Activated naive CD8-positive, alpha-beta T cell treated with anti-CD3 and anti-CD28 coated beads for 36 hours (primary cell): ENCODE results near the gene ABCA4. TPM values are rescaled to one million over a fixed set of nuclear protein-coding genes. Genes with fewer than 3 reads are reported as not detected.

Experiments
- DNase-seq: peaks from one replicate; pipeline ENCODE4 v3.0.0; 2021
- H3K27ac Mint-ChIP-seq: one replicate; pipeline ENCODE4 v1.8.0; 2022; ENCODE audit warnings: mild to moderate bottlenecking, moderate library complexity, mixed read lengths
- H3K27me3 Mint-ChIP-seq: one replicate; pipeline ENCODE4 v1.8.0; 2022; ENCODE audit warnings: mild to moderate bottlenecking, mixed read lengths
- H3K36me3 Mint-ChIP-seq: one replicate; pipeline ENCODE4 v1.8.0; 2021; ENCODE audit warnings: mild to moderate bottlenecking, mixed read lengths
- H3K4me1 Mint-ChIP-seq: one replicate; pipeline ENCODE4 v1.8.0; 2021; ENCODE audit warnings: mixed read lengths
- H3K4me3 Mint-ChIP-seq: one replicate; pipeline ENCODE4 v1.8.0; 2022; ENCODE audit warnings: mild to moderate bottlenecking, moderate library complexity, mixed read lengths
- H3K9me3 Mint-ChIP-seq: one replicate; pipeline ENCODE4 v1.8.0; 2022; ENCODE audit warnings: mixed read lengths
- total RNA-seq, 2 experiments: library from RNA; stranded (reverse); gene quantifications; one replicate each; pipeline ENCODE4 v1.2.3, GENCODE V29; 2021

Gene ABCA4
- total RNA-seq, 2 experiments from 2014 or later = not detected

DNA sequence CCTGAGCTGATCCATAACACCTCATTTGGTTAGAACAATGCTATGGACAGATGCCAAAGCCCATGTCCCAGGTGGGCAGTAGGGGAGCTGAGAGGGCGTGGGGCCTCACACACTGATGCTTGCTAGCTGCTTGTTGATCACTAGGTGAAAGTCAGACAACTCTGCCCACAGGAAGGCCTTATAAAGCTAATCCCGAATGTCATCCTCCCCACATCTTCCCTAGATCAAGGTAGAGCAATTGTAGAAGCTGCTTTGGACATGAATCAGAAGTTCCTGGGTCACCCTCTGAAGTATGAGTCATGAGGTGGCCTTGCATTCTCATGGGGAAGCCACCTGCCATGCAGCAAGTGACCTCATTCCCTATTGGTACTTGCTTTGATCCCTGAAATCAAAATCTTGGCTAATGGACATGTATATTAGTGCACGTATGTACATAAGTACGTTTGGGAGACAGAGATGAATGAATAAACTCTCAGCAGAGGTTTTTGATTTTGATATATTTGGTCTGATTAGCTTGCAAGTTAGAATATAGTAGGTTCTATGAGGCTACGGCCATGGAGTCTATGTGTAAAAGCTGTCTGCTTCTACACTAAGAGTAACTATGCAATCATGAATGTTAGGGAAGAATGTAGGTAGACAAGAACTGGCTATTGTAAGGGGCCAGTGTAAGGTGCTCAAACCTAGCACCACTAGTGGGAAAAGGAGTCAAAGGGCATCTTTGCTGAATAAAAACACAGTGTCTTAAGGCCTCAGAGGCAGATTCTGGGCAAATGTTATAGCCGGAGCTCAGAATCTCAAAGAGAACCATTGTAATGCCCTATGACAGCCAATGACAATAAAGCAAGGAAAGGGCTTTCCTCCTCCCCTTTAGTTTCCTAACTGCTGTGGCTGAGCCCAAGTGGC, 52.6 kb downstream of the ABCA4 start:
- no peak for DNase-seq
- H3K4me1 Mint-ChIP-seq = peaks cover 9% of the 10 kb centered on the region
- H3K9me3 Mint-ChIP-seq = no peaks in the 10 kb centered on the region
- H3K4me3 Mint-ChIP-seq = no peak overlapping the region
- no peaks in the 10 kb centered on the region for H3K36me3 Mint-ChIP-seq
- no peak overlapping the region for H3K27ac Mint-ChIP-seq
- H3K27me3 Mint-ChIP-seq = no peaks in the 10 kb centered on the region

DNA sequence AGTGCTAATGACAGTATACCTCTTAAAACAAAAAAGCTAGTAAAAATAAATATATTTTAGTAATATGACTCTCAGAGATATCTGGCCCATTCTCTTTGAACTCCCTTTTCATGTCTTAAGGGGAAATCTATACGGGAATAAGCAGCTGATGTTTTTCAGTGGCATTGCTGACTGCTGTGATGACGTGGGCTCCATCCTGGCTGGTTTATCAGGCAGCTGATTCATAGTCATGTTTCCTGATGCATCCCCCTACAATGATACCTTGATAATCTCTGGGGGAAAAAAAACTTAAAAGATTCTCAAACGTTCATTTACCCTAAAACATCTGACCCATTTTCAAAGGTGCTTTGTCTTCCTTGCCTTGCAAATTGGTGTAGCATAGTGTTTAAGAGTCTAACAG, 53.8 kb downstream of the ABCA4 start:
- H3K9me3 Mint-ChIP-seq = no peaks in the 10 kb centered on the region
- H3K36me3 Mint-ChIP-seq = no peaks in the 10 kb centered on the region
- no peak overlapping the region for H3K27ac Mint-ChIP-seq

DNA sequence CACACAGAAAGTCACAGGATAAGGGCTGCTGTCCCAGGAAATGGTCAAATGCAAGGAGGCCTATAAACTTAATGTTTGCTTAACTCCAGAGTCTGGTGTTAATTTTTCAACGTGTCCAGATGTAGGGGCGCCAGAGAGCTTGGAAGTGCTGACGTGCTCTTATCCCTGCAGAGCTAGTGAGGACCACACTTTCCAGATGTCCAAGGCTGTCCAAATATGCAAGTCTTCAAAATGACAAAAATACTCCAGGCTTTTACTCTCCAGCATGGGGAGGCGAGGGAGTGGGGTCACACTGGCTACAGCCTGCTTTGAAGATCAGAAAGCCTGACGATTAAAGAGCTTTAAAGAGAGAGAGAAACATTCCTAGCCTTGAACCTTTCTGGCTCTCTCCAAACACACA, 57.6 kb downstream of the ABCA4 start:
- no peak for DNase-seq
- Mint-ChIP-seq H3K4me1 (no peaks in the 10 kb centered on the region), H3K4me3 (no peak overlapping the region), H3K27ac (no peak overlapping the region), H3K9me3 (no peaks in the 10 kb centered on the region), H3K36me3 (no peaks in the 10 kb centered on the region), H3K27me3 (peaks cover 11% of the 10 kb centered on the region)

More for the DNA sequence above, 53.8 kb downstream of the ABCA4 start:
- no peak for DNase-seq
- Mint-ChIP-seq H3K4me3 (no peak overlapping the region), H3K4me1 (peaks cover 2% of the 10 kb centered on the region), H3K27me3 (no peaks in the 10 kb centered on the region)

DNA sequence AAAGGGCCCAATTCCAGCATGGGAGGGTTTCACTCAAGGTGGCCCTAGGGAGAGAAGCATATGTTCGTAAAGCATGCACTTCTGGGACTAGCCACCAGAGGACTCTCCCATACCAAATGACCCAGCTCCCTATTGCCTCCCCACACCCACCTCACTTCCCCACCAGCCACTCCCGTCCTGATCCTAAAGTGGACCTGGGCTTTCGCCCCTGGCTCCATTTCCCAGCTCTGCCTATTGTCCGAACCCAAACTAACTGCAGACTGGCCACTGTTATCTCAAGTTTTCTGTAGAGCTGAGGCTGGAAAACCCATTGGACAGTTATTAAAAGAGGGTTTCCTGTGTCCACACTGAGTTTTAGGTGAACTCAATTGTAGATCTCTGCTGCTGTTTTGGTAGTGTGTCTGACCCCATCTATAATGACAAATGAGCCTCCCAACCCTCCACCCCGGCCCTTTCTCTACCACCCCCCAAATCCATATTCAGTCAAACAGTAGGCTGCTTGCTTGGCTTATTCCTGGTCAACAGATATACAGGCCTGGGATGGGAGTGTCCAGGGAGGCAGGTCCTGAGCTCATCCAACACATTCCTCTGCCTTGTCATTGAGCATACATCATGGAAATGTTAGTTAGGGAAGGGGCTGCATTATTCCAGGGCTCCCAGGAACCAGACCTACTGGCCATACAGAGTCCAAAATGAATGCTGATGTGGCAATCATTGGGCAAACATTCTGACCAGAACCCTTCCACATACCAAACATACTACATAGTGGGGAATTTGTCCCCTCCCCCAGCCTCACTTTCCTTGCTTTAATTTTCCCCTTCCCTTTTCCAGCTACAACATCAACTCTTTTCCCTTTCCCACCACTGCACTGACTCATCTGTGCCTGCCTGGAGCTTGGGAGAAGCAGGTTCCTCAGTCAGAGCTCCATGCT, 59.2 kb downstream of the ABCA4 start:
- Mint-ChIP-seq H3K9me3 (no peaks in the 10 kb centered on the region), H3K4me3 (no peak overlapping the region), H3K27ac (no peak overlapping the region), H3K27me3 (peaks cover 11% of the 10 kb centered on the region), H3K4me1 (no peaks in the 10 kb centered on the region), H3K36me3 (no peaks in the 10 kb centered on the region)
- DNase-seq = peak; percentile 31

DNA sequence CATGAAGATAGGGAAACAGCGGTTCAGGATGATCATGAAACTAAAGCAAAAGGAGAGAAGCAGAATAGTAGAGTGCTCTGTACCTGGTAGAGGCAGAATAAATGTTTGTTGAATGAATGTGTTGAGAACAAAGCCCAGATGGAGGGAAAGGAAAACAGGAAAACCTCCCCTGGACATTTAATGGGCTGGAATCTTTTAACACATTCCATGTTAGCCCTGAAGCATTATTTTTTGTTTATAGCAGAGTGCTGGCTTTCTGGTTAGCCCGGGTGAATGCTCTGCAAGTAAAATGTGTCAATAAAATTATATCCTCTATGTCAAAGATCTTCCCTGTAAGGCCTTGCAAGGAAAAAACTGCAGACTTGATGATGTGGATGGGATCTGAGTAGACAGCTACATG, 60.2 kb downstream of the ABCA4 start:
- no peak for DNase-seq
- no peak overlapping the region for H3K4me3 Mint-ChIP-seq
- H3K9me3 Mint-ChIP-seq = no peaks in the 10 kb centered on the region
- no peaks in the 10 kb centered on the region for H3K36me3 Mint-ChIP-seq
- no peaks in the 10 kb centered on the region for H3K4me1 Mint-ChIP-seq
- no peak overlapping the region for H3K27ac Mint-ChIP-seq
- peaks cover 11% of the 10 kb centered on the region for H3K27me3 Mint-ChIP-seq

DNA sequence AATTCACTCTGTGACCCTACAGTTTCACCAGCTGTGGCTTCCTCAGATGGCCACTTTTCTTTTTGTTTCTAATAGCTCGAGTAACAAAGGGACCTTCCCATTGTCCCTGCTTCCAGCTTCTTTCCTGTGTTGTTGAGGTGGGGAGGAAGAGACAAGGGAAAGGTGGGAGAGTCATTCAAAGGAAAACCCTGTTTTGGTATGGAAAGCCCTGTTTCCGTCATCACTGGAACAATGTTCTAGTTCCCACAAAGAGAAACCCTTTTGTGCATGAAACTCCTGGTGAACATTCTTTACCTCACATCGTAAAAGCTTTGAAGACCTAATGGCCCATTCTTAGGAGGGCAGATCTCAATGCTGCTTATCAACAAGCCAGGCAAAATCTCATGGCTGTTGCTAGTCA, 62.2 kb downstream of the ABCA4 start:
- Mint-ChIP-seq H3K4me3 (no peak overlapping the region), H3K4me1 (no peaks in the 10 kb centered on the region), H3K27ac (no peak overlapping the region), H3K36me3 (no peaks in the 10 kb centered on the region), H3K27me3 (peaks cover 17% of the 10 kb centered on the region), H3K9me3 (no peaks in the 10 kb centered on the region)
- DNase-seq = no peak

DNA sequence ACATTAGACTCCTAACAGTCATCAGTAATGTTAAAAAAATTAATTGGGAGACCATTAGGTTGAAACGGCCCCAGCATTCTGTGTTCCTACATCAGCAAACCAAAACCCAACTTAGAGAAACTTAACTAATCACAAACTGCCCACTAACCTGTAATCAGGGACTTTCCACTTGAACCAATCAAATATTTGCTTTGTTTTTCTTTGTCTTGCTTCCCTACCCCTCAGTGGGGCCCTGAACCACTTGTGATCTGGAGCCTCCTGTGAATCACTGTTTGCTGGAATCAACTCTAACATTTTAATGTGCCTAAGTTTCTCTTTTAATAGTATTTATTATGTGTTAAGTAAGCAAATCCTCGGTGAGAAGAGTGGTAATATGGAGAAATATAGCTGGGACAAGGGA, 64.0 kb downstream of the ABCA4 start:
- Mint-ChIP-seq H3K4me1 (peaks cover 2% of the 10 kb centered on the region), H3K27ac (no peak overlapping the region), H3K36me3 (no peaks in the 10 kb centered on the region), H3K4me3 (no peak overlapping the region), H3K9me3 (no peaks in the 10 kb centered on the region), H3K27me3 (peaks cover 17% of the 10 kb centered on the region)
- no peak for DNase-seq

DNA sequence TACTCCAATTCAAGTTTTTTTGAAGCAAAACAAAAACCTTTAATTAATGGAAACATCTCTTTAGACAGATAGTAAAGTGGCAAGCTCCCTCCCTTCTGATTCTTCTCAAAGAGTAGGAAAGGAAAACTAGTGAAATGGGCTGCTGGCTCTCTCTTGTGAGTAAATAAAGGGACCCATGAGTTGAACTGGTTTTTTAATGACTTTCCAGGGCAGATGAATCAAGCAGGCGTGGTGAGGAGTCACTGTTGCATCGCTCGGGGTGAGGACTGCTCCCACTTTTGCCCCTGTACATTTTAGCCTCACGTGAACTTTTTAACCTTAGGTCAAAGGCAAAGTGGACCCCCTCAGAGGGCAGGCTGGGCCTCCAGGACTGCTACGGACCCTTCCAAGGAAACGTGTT, 64.8 kb downstream of the ABCA4 start:
- Mint-ChIP-seq H3K4me3 (no peak overlapping the region), H3K9me3 (no peaks in the 10 kb centered on the region), H3K27me3 (peaks cover 17% of the 10 kb centered on the region), H3K27ac (no peak overlapping the region), H3K4me1 (peaks cover 2% of the 10 kb centered on the region), H3K36me3 (no peaks in the 10 kb centered on the region)
- no peak for DNase-seq

DNA sequence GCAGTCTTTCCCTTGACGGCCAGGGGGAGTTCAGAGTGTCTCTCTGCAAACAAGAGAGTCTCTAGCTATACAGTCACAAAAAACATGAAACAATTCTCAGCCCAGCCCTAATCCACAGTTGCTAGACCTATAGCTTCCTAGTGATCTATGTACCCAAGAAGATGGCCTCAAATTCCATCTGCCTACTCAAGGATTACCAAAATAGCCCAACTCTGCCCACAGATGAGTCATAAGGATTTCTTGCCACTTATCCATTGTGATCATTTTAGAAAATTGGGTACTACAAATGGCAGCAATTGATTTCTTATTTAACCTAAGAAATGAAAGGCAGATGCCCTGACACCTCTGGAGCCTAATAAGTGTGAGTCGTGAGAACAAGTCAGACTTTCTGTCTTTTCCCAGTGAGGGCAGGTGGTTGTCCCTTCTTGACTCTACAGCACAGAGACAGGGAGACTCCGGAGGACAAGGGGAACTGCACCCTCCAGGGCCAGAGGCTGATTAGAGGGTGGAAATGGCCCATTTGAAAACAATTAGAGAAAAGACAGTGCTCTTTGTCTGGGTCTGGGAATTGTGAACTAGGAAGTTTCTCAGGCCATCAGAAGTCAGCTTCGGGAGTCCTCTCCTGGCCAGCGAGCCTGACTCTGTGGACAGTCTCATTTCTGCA, 65.4 kb downstream of the ABCA4 start:
- Mint-ChIP-seq H3K27me3 (peaks cover 12% of the 10 kb centered on the region), H3K27ac (no peak overlapping the region), H3K4me1 (peaks cover 2% of the 10 kb centered on the region), H3K36me3 (no peaks in the 10 kb centered on the region), H3K9me3 (no peaks in the 10 kb centered on the region), H3K4me3 (no peak overlapping the region)
- DNase-seq = no peak

DNA sequence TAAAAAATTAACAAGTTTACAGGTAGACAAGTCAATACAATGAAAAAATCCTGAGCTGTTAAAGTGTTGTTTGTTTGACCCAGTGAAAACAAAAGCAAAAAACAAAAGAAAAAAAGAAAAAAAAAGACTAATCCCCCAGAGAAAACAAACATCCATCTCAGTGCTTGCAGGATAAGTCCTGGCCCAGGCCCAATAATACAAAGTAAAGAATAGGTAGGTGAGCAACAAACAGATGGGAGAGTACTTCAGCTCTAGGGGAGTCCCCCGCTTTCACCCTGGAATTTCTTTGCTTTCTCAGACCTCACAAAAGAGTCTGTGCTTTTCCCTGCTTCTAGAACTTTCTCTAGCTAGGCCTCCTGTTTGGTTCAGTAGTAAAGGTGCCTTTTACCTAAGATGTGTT, 70.3 kb downstream of the ABCA4 start:
- DNase-seq = no peak
- Mint-ChIP-seq H3K9me3 (no peaks in the 10 kb centered on the region), H3K36me3 (no peaks in the 10 kb centered on the region), H3K27ac (no peak overlapping the region), H3K4me3 (no peak overlapping the region), H3K4me1 (peaks cover 5% of the 10 kb centered on the region), H3K27me3 (peaks cover 9% of the 10 kb centered on the region)

DNA sequence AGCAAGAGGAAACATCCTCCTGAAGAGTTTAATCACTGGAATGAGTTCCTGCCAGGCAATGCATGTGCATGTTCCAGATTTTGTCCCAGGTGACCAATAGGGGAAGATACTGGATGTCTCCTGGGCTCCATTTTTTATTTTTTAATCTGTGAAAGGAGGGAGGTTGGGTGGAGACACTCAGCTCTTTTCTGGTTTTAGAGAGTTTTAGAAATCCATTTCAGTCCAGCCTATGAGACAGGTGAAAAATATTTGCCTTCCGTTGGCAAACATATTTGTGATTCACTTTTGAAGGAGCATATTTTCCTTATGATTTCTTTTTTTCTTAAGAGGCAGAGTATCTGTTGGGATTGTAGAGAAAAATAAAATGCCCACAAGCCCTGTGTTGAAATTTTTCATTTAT, 70.7 kb downstream of the ABCA4 start:
- Mint-ChIP-seq H3K4me3 (no peak overlapping the region), H3K9me3 (no peaks in the 10 kb centered on the region), H3K27ac (no peak overlapping the region), H3K36me3 (no peaks in the 10 kb centered on the region), H3K4me1 (peaks cover 6% of the 10 kb centered on the region), H3K27me3 (peaks cover 13% of the 10 kb centered on the region)
- DNase-seq = no peak

DNA sequence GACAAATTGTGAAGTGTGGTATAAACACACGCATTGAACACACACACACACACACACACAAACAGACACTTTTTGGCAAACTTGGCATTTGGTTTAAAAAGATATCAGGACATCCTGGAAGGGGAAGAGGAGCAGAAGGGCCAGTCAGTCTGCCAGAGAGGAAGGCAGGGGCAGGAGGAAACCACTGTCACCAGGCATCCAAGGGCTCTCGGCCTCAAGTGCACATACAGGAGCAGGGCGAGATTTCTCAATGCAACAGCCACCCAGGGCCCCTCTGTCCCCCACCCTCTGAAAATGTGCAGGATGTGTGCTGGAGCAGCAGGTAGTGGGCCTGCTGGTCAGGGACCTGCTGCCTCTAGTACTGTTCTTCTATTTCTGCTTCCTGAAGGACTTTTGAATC, 71.2 kb downstream of the ABCA4 start:
- Mint-ChIP-seq H3K27ac (no peak overlapping the region), H3K9me3 (no peaks in the 10 kb centered on the region), H3K4me3 (no peak overlapping the region), H3K36me3 (no peaks in the 10 kb centered on the region), H3K27me3 (peaks cover 16% of the 10 kb centered on the region), H3K4me1 (peaks cover 6% of the 10 kb centered on the region)
- no peak for DNase-seq

DNA sequence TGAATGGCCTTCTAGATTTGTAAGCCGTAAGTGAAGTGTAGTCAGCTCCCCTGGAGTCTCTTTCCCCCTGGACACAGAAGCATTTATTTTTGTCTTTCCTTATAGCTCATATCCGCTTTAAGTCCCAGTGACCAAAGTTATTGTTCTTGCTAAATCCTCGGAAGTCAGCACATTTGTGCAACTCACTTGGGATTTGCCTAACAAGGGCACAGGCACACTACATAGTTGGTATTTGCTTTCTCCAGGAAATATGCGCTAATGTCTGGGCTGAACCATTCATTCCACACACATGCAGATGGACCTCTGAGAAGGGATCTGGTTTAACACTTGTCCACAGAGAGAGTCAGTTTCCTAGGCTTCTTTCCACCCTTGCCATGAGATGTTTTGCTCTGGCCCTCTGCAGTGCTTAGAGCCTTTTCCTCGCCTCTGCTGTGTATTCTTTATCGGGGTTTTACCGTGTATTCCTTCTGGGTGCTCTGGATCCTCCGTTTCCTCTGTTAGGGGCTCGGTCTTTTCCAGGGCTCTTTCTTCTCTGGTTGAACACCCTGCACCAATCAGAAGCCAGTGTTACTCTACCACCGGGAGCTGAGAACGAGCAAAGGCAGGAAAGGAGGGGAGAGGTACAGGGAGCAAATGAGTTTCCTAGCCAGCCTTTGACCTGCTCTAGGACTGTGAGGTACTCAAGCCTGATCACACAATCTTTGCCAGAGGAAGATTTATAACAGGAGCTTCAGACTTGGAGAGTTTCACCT, 72.4 kb downstream of the ABCA4 start:
- Mint-ChIP-seq H3K9me3 (no peaks in the 10 kb centered on the region), H3K27ac (no peak overlapping the region), H3K36me3 (no peaks in the 10 kb centered on the region), H3K27me3 (peaks cover 17% of the 10 kb centered on the region), H3K4me1 (peaks cover 6% of the 10 kb centered on the region), H3K4me3 (no peak overlapping the region)
- no peak for DNase-seq

DNA sequence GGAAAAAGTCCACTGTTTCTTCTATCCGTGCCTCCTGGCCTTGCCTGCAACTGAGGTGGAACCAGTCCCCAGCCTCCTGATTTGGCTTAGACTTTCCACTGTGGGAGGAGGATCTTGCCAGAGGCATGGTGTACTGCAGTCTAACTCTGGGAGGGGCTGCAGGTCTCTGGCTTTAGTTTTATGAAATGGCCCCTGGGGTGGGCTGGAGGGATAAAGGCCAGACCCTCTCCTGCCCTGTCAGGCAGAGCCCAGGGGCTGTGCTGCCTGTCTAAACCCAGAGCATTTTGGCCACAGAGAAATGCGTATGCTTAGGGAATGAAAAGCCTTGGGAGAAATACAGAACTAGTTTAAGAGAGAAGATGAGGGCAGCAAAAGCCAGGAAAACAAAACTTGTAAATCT, 73.0 kb downstream of the ABCA4 start:
- Mint-ChIP-seq H3K27me3 (peaks cover 17% of the 10 kb centered on the region), H3K27ac (no peak overlapping the region), H3K9me3 (no peaks in the 10 kb centered on the region), H3K4me1 (peaks cover 6% of the 10 kb centered on the region), H3K36me3 (no peaks in the 10 kb centered on the region), H3K4me3 (no peak overlapping the region)
- DNase-seq = no peak
